Bone marrow (tissue), 2 donors: ENCODE results near the gene KIR3DL1.
A peak's percentile ranks its signal among the peaks of the same experiment; 100 is the strongest.
"Not testable (repeated sequence)": the region's sequence is repeated elsewhere in the genome, so short reads cannot be mapped to it uniquely, and the experiment has no call there.

Experiments
- DNase-seq, 2 donors: peaks; one replicate each; lab custom pipeline; 2025; lab: John Stamatoyannopoulos, UW

KIR3DL1 gene

DNA sequence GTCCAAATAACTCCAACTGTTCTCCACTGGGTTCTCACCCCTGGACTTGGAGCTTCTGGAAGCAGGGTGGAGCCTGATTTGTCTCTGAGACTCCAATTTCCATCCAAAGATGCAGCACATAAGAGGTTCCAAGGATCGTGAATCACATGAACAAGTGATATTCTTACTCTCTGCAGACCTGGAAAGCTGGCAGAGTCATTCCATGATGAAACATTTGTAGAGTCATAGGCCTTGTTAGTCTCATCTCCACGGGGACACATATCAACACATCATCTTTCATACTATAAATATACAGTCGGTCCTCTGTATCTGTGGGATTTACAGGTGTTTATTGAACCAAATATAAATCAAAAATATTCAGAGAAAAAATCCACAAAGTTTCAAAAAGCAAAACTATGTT, 1.7 kb upstream of the KIR3DL1 start:
- DNase-seq, result not testable (repeated sequence)

GRCh38 chr19:54817670-54818536, 1.6 kb downstream of the KIR3DL1 start:
- no peak for DNase-seq

GRCh38 chr19:54824416-54824815, 8.1 kb downstream of the KIR3DL1 start:
- not testable (repeated sequence) for DNase-seq

DNA sequence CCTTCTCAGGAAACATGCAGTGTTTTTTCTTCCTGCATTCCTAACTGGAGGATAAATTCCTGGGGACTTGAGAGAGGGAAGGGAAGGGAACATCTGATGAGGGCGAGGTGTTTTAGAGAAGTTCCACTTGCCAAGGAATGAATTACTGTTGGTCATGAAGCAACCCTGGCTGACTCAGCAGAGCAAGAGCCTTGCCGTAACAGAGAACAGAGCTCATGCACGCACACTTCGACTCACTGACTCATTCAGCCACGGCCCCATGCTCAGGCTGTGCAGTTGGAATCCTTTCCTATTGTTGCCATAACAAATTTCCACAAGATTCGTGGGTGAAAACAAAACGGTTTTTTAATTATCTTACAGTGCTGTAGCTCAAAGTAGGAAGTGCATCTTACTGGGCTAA, 9.1 kb downstream of the KIR3DL1 start:
- DNase-seq, result not testable (repeated sequence)

DNA sequence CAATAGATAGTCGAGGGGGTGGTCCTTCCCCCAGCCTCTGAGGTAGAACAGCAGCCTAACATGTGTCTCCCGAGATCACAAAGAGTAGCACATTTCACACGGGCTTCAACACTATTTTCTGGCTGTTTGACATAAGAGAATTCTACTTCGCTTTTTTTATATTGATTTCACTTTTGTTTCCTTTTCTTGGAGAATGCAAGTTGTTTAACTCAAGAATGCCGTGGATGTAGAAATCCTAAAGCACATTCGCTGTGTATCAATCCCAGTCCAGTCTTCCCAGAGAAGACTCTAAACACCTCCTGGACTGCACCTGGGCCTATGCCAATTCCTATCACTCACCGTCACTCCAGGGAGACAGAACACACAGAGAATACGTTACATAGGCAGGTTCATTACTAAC, 11.8 kb downstream of the KIR3DL1 start:
- DNase-seq, result not testable (repeated sequence)

- DNase-seq, result not testable (repeated sequence)
Observed at GRCh38 chr19:54832496-54832895, 16.2 kb downstream of the KIR3DL1 start, which contains the start of gene KIR2DS4. KIR2DS4 (plus strand) TSS chr19:54832676.

- not testable (repeated sequence) for DNase-seq
Observed at GRCh38 chr19:54835126-54835525, 18.9 kb downstream of the KIR3DL1 start.

DNA sequence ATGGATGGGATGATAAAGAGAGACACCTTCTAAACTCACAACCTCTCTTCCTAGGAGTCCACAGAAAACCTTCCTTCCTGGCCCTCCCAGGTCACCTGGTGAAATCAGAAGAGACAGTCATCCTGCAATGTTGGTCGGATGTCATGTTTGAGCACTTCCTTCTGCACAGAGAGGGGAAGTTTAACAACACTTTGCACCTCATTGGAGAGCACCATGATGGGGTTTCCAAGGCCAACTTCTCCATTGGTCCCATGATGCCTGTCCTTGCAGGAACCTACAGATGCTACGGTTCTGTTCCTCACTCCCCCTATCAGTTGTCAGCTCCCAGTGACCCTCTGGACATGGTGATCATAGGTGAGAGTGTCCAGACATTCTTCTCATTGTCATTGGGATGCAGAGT, 21.3 kb downstream of the KIR3DL1 start:
- not testable (repeated sequence) for DNase-seq

GRCh38 chr19:54843171-54843570, 26.9 kb downstream of the KIR3DL1 start:
- not testable (repeated sequence) for DNase-seq

GRCh38 chr19:54850061-54850640, 33.9 kb downstream of the KIR3DL1 start, which contains the start of gene KIR3DL2:
KIR3DL2 (plus strand) TSS chr19:54850443; CDS start chr19:54850476, 33 bp downstream.
- DNase-seq, result not testable (repeated sequence)

DNA sequence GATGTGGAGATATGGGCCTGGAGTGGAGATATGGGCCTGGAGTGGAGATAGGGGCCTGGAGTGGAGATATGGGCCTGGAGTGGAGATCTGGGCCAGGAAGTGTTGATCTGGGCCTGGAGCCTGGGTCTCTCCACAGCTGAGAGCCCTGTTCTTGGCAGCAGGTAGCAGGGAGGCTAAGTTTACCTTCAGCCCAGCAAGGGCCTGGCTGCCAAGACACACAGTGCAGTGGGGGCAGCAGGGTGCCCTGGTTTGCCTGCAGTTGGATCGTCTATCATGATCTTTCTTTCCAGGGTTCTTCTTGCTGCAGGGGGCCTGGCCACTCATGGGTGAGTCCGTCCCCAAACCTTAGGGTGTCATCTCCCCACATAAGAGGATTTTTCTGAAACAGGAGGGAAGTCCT, 34.7 kb downstream of the KIR3DL1 start:
- DNase-seq, result no peak

- no peak for DNase-seq
Observed at GRCh38 chr19:54851353-54851752, 35.1 kb downstream of the KIR3DL1 start.

DNA sequence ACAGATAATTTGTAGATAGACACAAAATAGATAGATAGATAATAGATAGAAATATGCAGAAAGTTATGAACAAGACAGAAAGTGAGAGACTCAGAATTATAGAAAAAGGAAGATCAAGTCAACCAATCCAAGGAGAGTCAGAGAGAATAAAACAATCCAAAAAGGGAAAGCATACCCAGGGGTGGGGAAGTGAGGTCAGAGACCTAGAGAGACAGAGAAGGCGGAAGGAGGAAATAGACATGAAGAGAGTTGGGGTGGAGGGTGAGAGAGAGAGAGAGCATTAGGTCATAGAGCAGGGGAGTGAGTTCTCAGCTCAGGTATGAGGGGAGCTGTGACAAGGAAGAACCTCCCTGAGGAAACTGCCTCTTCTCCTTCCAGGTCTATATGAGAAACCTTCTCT, 39.0 kb downstream of the KIR3DL1 start:
- not testable (repeated sequence) for DNase-seq

DNA sequence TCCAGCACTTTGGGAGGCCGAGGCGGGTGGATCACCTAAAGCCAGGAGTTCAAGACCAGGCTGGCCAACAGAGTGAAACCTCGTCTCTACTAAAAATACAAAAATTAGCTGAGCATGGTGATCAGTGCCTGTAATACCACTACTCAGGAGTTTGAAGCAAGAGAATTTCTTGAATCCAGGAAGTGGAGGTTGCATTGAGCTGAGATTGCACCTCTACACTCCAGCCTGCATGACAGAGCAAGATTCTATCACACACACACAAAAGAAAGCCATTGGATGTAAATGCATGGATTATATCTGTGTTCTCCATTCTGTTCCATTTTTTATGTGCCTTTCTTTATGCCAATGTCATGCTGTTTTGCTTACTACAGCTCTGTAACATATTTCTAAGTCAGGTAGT, 42.2 kb downstream of the KIR3DL1 start:
- DNase-seq, result not testable (repeated sequence)

DNA sequence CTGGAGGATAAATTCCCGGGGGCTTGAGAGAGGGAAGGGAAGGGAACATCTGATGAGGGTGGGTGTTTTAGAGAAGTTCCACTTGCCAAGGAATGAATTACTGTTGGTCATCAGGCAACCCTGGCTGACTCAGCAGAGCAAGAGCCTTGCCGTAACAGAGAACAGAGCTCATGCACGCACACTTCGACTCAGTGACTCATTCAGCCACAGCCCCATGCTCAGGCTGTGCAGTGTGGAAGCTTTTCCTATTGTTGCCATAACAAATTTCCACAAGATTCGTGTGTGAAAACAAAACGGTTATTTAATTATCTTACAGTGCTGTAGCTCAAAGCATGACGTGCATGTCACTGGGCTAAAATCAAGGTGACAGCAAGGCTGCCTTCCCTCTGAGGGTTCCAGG, 43.2 kb downstream of the KIR3DL1 start:
- not testable (repeated sequence) for DNase-seq

DNA sequence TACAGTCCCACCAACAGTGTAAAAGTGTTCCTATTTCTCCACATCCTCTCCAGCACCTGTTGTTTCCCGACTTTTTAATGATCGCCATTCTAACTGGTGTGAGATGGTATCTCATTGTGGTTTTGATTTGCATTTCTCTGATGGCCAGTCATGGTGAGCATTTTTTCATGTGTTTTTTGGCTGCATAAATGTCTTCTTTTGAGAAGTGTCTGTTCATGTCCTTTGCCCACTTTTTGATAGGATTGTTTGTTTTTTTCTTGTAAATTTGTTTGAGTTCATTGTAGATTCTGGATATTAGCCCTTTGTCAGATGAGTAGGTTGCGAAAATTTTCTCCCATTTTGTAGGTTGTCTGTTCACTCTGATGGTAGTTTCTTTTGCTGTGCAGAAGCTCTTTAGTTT, 47.2 kb downstream of the KIR3DL1 start:
- DNase-seq, result not testable (repeated sequence)

DNA sequence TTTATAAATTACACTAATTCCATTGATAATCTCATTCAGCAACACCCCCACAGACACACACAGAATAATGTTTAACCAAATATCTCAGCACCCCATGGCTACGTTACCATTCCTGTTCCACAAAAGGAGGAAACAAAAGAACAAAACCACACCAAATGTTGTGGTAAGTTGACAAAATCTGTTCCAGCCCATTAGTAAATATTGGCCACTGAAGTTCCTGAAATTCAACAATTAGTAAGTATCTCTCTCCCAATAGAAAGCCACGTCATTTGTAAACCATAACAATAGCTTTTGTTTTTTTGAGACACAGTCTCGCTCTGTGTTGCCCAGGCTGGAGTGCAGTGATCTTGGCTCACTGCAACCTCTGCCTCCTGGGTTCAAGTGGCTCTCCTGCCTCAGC, 55.4 kb downstream of the KIR3DL1 start:
- DNase-seq, result no peak

- DNase-seq, result peak in 1 of 2 donors; percentile 25
Observed at GRCh38 chr19:54873990-54874389, 57.7 kb downstream of the KIR3DL1 start, which contains the start of gene FCAR. FCAR (plus strand) TSS chr19:54874235; CDS start chr19:54874290, 55 bp downstream.

GRCh38 chr19:54875506-54875905, 59.2 kb downstream of the KIR3DL1 start:
- DNase-seq, result peak in 1 of 2 donors; percentile 71

DNA sequence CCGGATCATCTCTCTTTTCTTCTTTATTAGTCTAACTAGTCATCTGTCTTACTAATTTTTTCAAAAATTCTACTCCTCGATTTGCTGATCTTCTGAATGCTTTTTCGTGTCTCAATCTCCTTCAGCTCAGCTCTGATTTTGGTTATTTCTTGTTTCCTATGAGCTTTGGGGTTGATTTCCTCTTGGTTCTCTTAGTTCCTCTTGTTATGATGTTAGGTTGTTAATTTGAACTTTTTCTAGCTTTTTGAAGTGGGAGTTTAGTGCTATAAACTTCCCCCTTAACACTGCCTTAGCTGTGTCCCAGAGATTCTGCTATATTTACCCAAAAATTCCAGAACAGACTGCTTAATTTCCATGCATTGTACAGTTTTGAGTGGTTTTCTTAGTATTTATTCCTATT, 61.2 kb downstream of the KIR3DL1 start:
- no peak for DNase-seq
